Measurements from ENCODE around the gene IL1R2. TPM values are rescaled to one million over a fixed set of nuclear protein-coding genes. Genes with fewer than 3 reads are reported as not detected.

The IL1R2 gene
- total and polyA plus RNA-seq, 9 of the 15 experiments (the other 6 are each of a cell fraction or from before 2014, with no cell fraction given): 0.13 TPM; not detected in 8

- H3K36me3 ChIP-seq (ENCODE audit: control insufficient read depth, insufficient read depth, low read length): no peaks in the 10 kb centered on the region
- H3K27me3 ChIP-seq (ENCODE audit: control insufficient read depth in 2 of 2, insufficient read depth in 2 of 2, low read length in 2 of 2): peaks cover 11 to 33% of the 10 kb centered on the region in 2 experiments; a peak in 4 of 5 replicates
- H4K20me1 ChIP-seq (replicated peaks; ENCODE audit: control insufficient read depth, insufficient read depth, low read length): no peaks in the 10 kb centered on the region
- TF ChIP-seq ZBTB9 (CRISPR knock-in tag; IDR thresholded peaks at IDR 0.05) (no peak), MAFF (IDR thresholded peaks at IDR 0.05; ENCODE audit: low read length) (no peak), BHLHE40 (IDR thresholded peaks at IDR 0.05; ENCODE audit: low read length) (no peak)
- no peak overlapping the region for H3K4me2 ChIP-seq (ENCODE audit: insufficient read depth, low read length)
- intact Hi-C loops (cut with micrococcal nuclease): no loop called here
- no peak overlapping the region for H3K9ac ChIP-seq (ENCODE audit: insufficient read depth in 1 of 2, low read depth in 2 of 2, low read length in 2 of 2)
- POLR2A ChIA-PET: no interaction called here
- H3K27ac ChIP-seq (ENCODE audit: extremely low read depth, low read depth, low read length): no peak overlapping the region
- in situ Hi-C loops (cut with MboI): no loop called here
- H3K4me3 ChIP-seq: no peak overlapping the region
- H3K4me1 ChIP-seq (replicated peaks in 1 of 2; ENCODE audit: control insufficient read depth in 2 of 2, insufficient read depth in 2 of 2, low read length in 2 of 2): peaks cover 0 to 5% of the 10 kb centered on the region in 2 experiments; a peak in 1 of 5 replicates
- no peaks in the 10 kb centered on the region for H3K79me2 ChIP-seq (ENCODE audit: control insufficient read depth, insufficient read depth, low read length)
- FAIRE-seq (no peak), ATAC-seq (no peak), DNase-seq (ENCODE audit: extremely low read depth in 1 of 4, low spot score in 3 of 4) (no peak)
- CTCF ChIA-PET (ENCODE audit: low intra/inter-chr PET ratio): interaction anchor here (0.6 kb wide), 1 partner anchor 226 kb away, joined by 3 read pairs; no protein-coding TSS in a partner anchor
- 3% methylated on average over 3 of the region's 3 CpGs for WGBS (ENCODE audit: insufficient coverage, low coverage, missing lambda C conversion rate)
- no peaks in the 10 kb centered on the region for H3K9me3 ChIP-seq (replicated peaks; ENCODE audit: control insufficient read depth, insufficient read depth, low read depth, low read length)
- H3K9me1 ChIP-seq (ENCODE audit: control insufficient read depth, insufficient read depth, low read length): no peaks in the 10 kb centered on the region
- H2AFZ ChIP-seq (ENCODE audit: low read depth, low read length): no peak overlapping the region
- BruUV-seq (replicated peaks): no TSS peak
These were observed 11.9 kb downstream of the IL1R2 start for GRCh38 chr2:102003696-102004095.

GRCh38 chr2:102004581-102004980, 12.8 kb downstream of the IL1R2 start:
- H2AFZ ChIP-seq (ENCODE audit: low read depth, low read length): no peak overlapping the region
- ChIA-PET CTCF (ENCODE audit: low intra/inter-chr PET ratio) (no interaction called here), POLR2A (no interaction called here)
- H3K27ac ChIP-seq (ENCODE audit: extremely low read depth, low read depth, low read length): no peak overlapping the region
- no peaks in the 10 kb centered on the region for H3K9me1 ChIP-seq (ENCODE audit: control insufficient read depth, insufficient read depth, low read length)
- no peaks in the 10 kb centered on the region for H4K20me1 ChIP-seq (replicated peaks; ENCODE audit: control insufficient read depth, insufficient read depth, low read length)
- in situ Hi-C loops (cut with MboI): no loop called here
- no peak for FAIRE-seq
- no peaks in the 10 kb centered on the region for H3K9me3 ChIP-seq (replicated peaks; ENCODE audit: control insufficient read depth, insufficient read depth, low read depth, low read length)
- BruUV-seq (replicated peaks): no TSS peak
- WGBS (ENCODE audit: insufficient coverage, low coverage, missing lambda C conversion rate): 0% methylated on average over 2 of the region's 2 CpGs
- H3K79me2 ChIP-seq (ENCODE audit: control insufficient read depth, insufficient read depth, low read length): no peaks in the 10 kb centered on the region
- no peak overlapping the region for H3K4me3 ChIP-seq
- no peak overlapping the region for H3K9ac ChIP-seq (ENCODE audit: insufficient read depth in 1 of 2, low read depth in 2 of 2, low read length in 2 of 2)
- no peaks in the 10 kb centered on the region for H3K36me3 ChIP-seq (ENCODE audit: control insufficient read depth, insufficient read depth, low read length)
- intact Hi-C loops (cut with micrococcal nuclease): no loop called here
- H3K4me2 ChIP-seq (ENCODE audit: insufficient read depth, low read length): no peak overlapping the region
- no peak for DNase-seq (ENCODE audit: extremely low read depth in 1 of 4, low spot score in 3 of 4)
- peaks cover 0 to 5% of the 10 kb centered on the region in 2 experiments; a peak in 1 of 5 replicates for H3K4me1 ChIP-seq (replicated peaks in 1 of 2; ENCODE audit: control insufficient read depth in 2 of 2, insufficient read depth in 2 of 2, low read length in 2 of 2)
- ATAC-seq: no peak
- H3K27me3 ChIP-seq (ENCODE audit: control insufficient read depth in 2 of 2, insufficient read depth in 2 of 2, low read length in 2 of 2): peaks cover 7 to 33% of the 10 kb centered on the region in 2 experiments; a peak in 4 of 5 replicates
- TF ChIP-seq ZNF384 (IDR thresholded peaks at IDR 0.05; ENCODE audit: low read depth, low read length): no peak
- TF ChIP-seq TEAD4 (IDR thresholded peaks at IDR 0.05; ENCODE audit: low read length): no peak
- no peak for TF ChIP-seq TEAD4 (CRISPR knock-in tag; IDR thresholded peaks at IDR 0.05; ENCODE audit: borderline replicate concordance)
- TF ChIP-seq ZNF124 (CRISPR knock-in tag; IDR thresholded peaks at IDR 0.05): no peak
- no peak for TF ChIP-seq SMAD1 (IDR thresholded peaks at IDR 0.05; ENCODE audit: low read depth, low read length, partially characterized antibody)
- no peak for TF ChIP-seq RCOR1 (IDR thresholded peaks at IDR 0.05; ENCODE audit: borderline replicate concordance in 1 of 2, low read depth in 2 of 2, low read length in 2 of 2)
- TF ChIP-seq GTF3C2 (IDR thresholded peaks at IDR 0.05; ENCODE audit: borderline replicate concordance, extremely low read depth, insufficient read length): no peak
- no peak for TF ChIP-seq STAT5B (CRISPR knock-in tag; IDR thresholded peaks at IDR 0.05)
- no peak for TF ChIP-seq ZNF224 (CRISPR knock-in tag; IDR thresholded peaks at IDR 0.05)
- TF ChIP-seq ELF1 (tag; IDR thresholded peaks at IDR 0.05): no peak

Measured in K562 (cell line).